CD8-positive, alpha-beta memory T cell (primary cell): Measurements from ENCODE around the gene VWF. TPM values are rescaled to one million over a fixed set of nuclear protein-coding genes. Genes with fewer than 3 reads are reported as not detected.

Experiments used
- CTCF ChIA-PET: fragments of 350-600 bp; sonication (Branson Sonifier 250); formaldehyde crosslinking; loops from one replicate; lab custom pipeline; 2021; ENCODE audit warnings: antibody characterized with exemption; lab: Charles Lee
- POLR2A ChIA-PET: fragments of 350-600 bp; sonication (Branson Sonifier 250); formaldehyde crosslinking; loops from one replicate; lab custom pipeline; 2021; ENCODE audit warnings: antibody characterized with exemption; lab: Charles Lee
- DNase-seq, 5 donors: peaks; one replicate each; pipeline versions ENCODE4 v3.0.0 to v3.0.0-alpha.2; 2020 to 2022; ENCODE audit warnings: mixed read lengths in 1 of 5
- H3K27ac ChIP-seq: one replicate; pipeline ENCODE4 v1.7.0; 2013; ENCODE audit warnings: low read depth, mild to moderate bottlenecking, low read length, moderate library complexity
- H3K27me3 ChIP-seq: 2 replicates; pipeline ENCODE4 v1.7.0; 2013; ENCODE audit warnings: low read length, mild to moderate bottlenecking; ENCODE audit not compliant: insufficient read depth, poor library complexity, severe bottlenecking
- H3K36me3 ChIP-seq: 2 replicates; pipeline ENCODE4 v1.7.0; 2013; ENCODE audit warnings: mild to moderate bottlenecking, low read length, moderate library complexity; ENCODE audit not compliant: insufficient read depth
- H3K4me1 ChIP-seq: 2 replicates; pipeline ENCODE4 v1.7.0; 2013; ENCODE audit warnings: mild to moderate bottlenecking, low read length, moderate library complexity; ENCODE audit not compliant: insufficient read depth
- H3K4me3 ChIP-seq: 2 replicates; pipeline ENCODE4 v1.7.0; 2013; ENCODE audit warnings: mild to moderate bottlenecking, low read length
- H3K9me3 ChIP-seq: 2 replicates; pipeline ENCODE4 v1.7.0; 2013; ENCODE audit warnings: mild to moderate bottlenecking, low read length
- H3K27ac Mint-ChIP-seq, 8 donors: one replicate each; pipeline ENCODE4 v1.8.0; 2020 to 2021; ENCODE audit warnings: mixed read lengths in 8 of 8, mild to moderate bottlenecking in 6 of 8, inconsistent platforms in 3 of 8, moderate library complexity in 3 of 8
- H3K27me3 Mint-ChIP-seq, 2 donors: one replicate each; pipeline ENCODE4 v1.8.0; 2020 to 2021; ENCODE audit warnings: mixed read lengths in 2 of 2, mild to moderate bottlenecking in 1 of 2, moderate library complexity in 1 of 2
- H3K36me3 Mint-ChIP-seq, 3 donors: one replicate each; pipeline ENCODE4 v1.8.0; 2020 to 2021; ENCODE audit warnings: mixed read lengths in 3 of 3, inconsistent platforms in 1 of 3, mild to moderate bottlenecking in 1 of 3
- H3K4me1 Mint-ChIP-seq, 3 donors: one replicate each; pipeline ENCODE4 v1.8.0; 2020 to 2021; ENCODE audit warnings: mixed read lengths in 3 of 3, inconsistent platforms in 1 of 3, mild to moderate bottlenecking in 1 of 3
- H3K4me3 Mint-ChIP-seq, 7 donors: one replicate each; pipeline ENCODE4 v1.8.0; 2020 to 2021; ENCODE audit warnings: mixed read lengths in 7 of 7, mild to moderate bottlenecking in 6 of 7, moderate library complexity in 4 of 7, inconsistent platforms in 2 of 7
- H3K9me3 Mint-ChIP-seq, 5 donors: one replicate each; pipeline ENCODE4 v1.8.0; 2020 to 2022; ENCODE audit warnings: mixed read lengths in 5 of 5, mild to moderate bottlenecking in 3 of 5, moderate library complexity in 2 of 5, inconsistent platforms in 1 of 5
- polyA plus RNA-seq: library from polyadenylated mRNA; unstranded; fragments of 300-500 nt; fragmentation: Illumina TruSeq; gene quantifications from one replicate; pipeline ENCODE4 v1.2.3, GENCODE V29; 2021
- total RNA-seq, 2 experiments: library from RNA; stranded (reverse); gene quantifications; one replicate each; pipeline ENCODE4 v1.2.3, GENCODE V29; 2021

VWF gene
- total and polyA plus RNA-seq, 3 experiments from 2014 or later: 0.02 TPM; not detected in 2

GRCh38 chr12:6036509-6036908 is 88.0 kb downstream of the VWF start:
- Mint-ChIP-seq H3K27ac (no peak overlapping the region), H3K4me3 (no peak overlapping the region), H3K9me3 (no peaks in the 10 kb centered on the region), H3K27me3 (peaks cover 0 to 4% of the 10 kb centered on the region in 2 donors), H3K36me3 (no peaks in the 10 kb centered on the region), H3K4me1 (peaks cover 2 to 5% (median 3%) of the 10 kb centered on the region in 3 donors)
- ChIA-PET CTCF (interaction anchor here (3.4 kb wide), 1 partner anchor 46 kb away, joined by 59 read pairs; no protein-coding TSS in a partner anchor), POLR2A (no interaction called here)
- no peaks in the 10 kb centered on the region for H3K9me3 ChIP-seq
- H3K27me3 ChIP-seq: no peaks in the 10 kb centered on the region
- no peaks in the 10 kb centered on the region for H3K4me1 ChIP-seq
- H3K4me3 ChIP-seq: no peak overlapping the region
- no peaks in the 10 kb centered on the region for H3K36me3 ChIP-seq
- DNase-seq: no peak
- H3K27ac ChIP-seq: no peak overlapping the region

GRCh38 chr12:6034596-6034995 is 89.9 kb downstream of the VWF start:
- ChIA-PET POLR2A (no interaction called here), CTCF (interaction anchor here (1.0 kb wide), 1 partner anchor 47 kb away, joined by 4 read pairs; no protein-coding TSS in a partner anchor)
- Histone ChIP-seq H3K4me3 (no peak overlapping the region), H3K9me3 (no peaks in the 10 kb centered on the region), H3K27me3 (no peaks in the 10 kb centered on the region), H3K36me3 (no peaks in the 10 kb centered on the region), H3K4me1 (no peaks in the 10 kb centered on the region), H3K27ac (no peak overlapping the region)
- no peak overlapping the region for H3K4me3 Mint-ChIP-seq
- H3K4me1 Mint-ChIP-seq: no peaks in the 10 kb centered on the region
- DNase-seq: no peak
- no peaks in the 10 kb centered on the region for H3K36me3 Mint-ChIP-seq
- no peaks in the 10 kb centered on the region for H3K9me3 Mint-ChIP-seq
- no peak overlapping the region for H3K27ac Mint-ChIP-seq
- H3K27me3 Mint-ChIP-seq: peaks cover 4 to 5% of the 10 kb centered on the region in 2 donors

GRCh38 chr12:6033546-6033945 is 90.9 kb downstream of the VWF start:
- no peaks in the 10 kb centered on the region for H3K9me3 Mint-ChIP-seq
- CTCF ChIA-PET: no interaction called here
- no peaks in the 10 kb centered on the region for H3K36me3 Mint-ChIP-seq

GRCh38 chr12:6032726-6033125 is 91.7 kb downstream of the VWF start:
- POLR2A ChIA-PET: no interaction called here
- no peak overlapping the region for H3K27ac Mint-ChIP-seq
- H3K4me3 Mint-ChIP-seq: no peak overlapping the region
- no peak for DNase-seq
- Histone ChIP-seq H3K36me3 (no peaks in the 10 kb centered on the region), H3K4me1 (no peaks in the 10 kb centered on the region), H3K27ac (no peak overlapping the region), H3K27me3 (no peaks in the 10 kb centered on the region), H3K9me3 (no peaks in the 10 kb centered on the region), H3K4me3 (no peak overlapping the region)
- peaks cover 5 to 7% of the 10 kb centered on the region in 2 donors for H3K27me3 Mint-ChIP-seq
- CTCF ChIA-PET: no interaction called here
- no peaks in the 10 kb centered on the region for H3K4me1 Mint-ChIP-seq
- H3K9me3 Mint-ChIP-seq: no peaks in the 10 kb centered on the region
- H3K36me3 Mint-ChIP-seq: no peaks in the 10 kb centered on the region

More at GRCh38 chr12:6033546-6033945, 90.9 kb downstream of the VWF start:
- Histone ChIP-seq H3K9me3 (no peaks in the 10 kb centered on the region), H3K4me1 (no peaks in the 10 kb centered on the region), H3K4me3 (no peak overlapping the region), H3K36me3 (no peaks in the 10 kb centered on the region), H3K27me3 (no peaks in the 10 kb centered on the region), H3K27ac (no peak overlapping the region)
- DNase-seq: no peak
- no peak overlapping the region for H3K27ac Mint-ChIP-seq
- POLR2A ChIA-PET: no interaction called here
- H3K4me1 Mint-ChIP-seq: no peaks in the 10 kb centered on the region
- no peak overlapping the region for H3K4me3 Mint-ChIP-seq
- peaks cover 4 to 5% of the 10 kb centered on the region in 2 donors for H3K27me3 Mint-ChIP-seq

GRCh38 chr12:6031001-6031400 is 93.5 kb downstream of the VWF start:
- POLR2A ChIA-PET: no interaction called here
- H3K27ac ChIP-seq: no peak overlapping the region
- peaks cover 0 to 3% (median 0%) of the 10 kb centered on the region in 3 donors for H3K36me3 Mint-ChIP-seq
- peaks cover 7 to 14% of the 10 kb centered on the region in 2 donors for H3K27me3 Mint-ChIP-seq
- no peak overlapping the region for H3K4me3 ChIP-seq
- peaks cover 0 to 5% (median 0%) of the 10 kb centered on the region in 5 donors for H3K9me3 Mint-ChIP-seq
- DNase-seq: no peak
- H3K4me1 Mint-ChIP-seq: no peaks in the 10 kb centered on the region
- H3K27me3 ChIP-seq: no peaks in the 10 kb centered on the region
- H3K4me3 Mint-ChIP-seq: no peak overlapping the region
- no peak overlapping the region for H3K27ac Mint-ChIP-seq
- no peaks in the 10 kb centered on the region for H3K36me3 ChIP-seq
- H3K9me3 ChIP-seq: no peaks in the 10 kb centered on the region
- no peaks in the 10 kb centered on the region for H3K4me1 ChIP-seq
- CTCF ChIA-PET: interaction anchor here (2.4 kb wide), 1 partner anchor 42 kb away, joined by 12 read pairs; no protein-coding TSS in a partner anchor

- Mint-ChIP-seq H3K27me3 (peaks cover 7 to 19% of the 10 kb centered on the region in 2 donors), H3K27ac (no peak overlapping the region), H3K4me1 (no peaks in the 10 kb centered on the region), H3K36me3 (peaks cover 0 to 3% (median 0%) of the 10 kb centered on the region in 3 donors), H3K9me3 (peaks cover 0 to 5% (median 0%) of the 10 kb centered on the region in 5 donors), H3K4me3 (no peak overlapping the region)
- H3K36me3 ChIP-seq: no peaks in the 10 kb centered on the region
- H3K27ac ChIP-seq: no peak overlapping the region
- ChIA-PET POLR2A (no interaction called here), CTCF (interaction anchor here (1.0 to 2.4 kb wide), 2 partner anchors 10 to 41 kb away, joined by 5 to 12 read pairs; no protein-coding TSS in a partner anchor)
- H3K27me3 ChIP-seq: no peaks in the 10 kb centered on the region
- H3K4me3 ChIP-seq: no peak overlapping the region
- DNase-seq: no peak
- no peaks in the 10 kb centered on the region for H3K9me3 ChIP-seq
- H3K4me1 ChIP-seq: no peaks in the 10 kb centered on the region
Measured at GRCh38 chr12:6030081-6030480, 94.4 kb downstream of the VWF start.

- no peaks in the 10 kb centered on the region for H3K4me1 ChIP-seq
- H3K9me3 ChIP-seq: no peaks in the 10 kb centered on the region
- Mint-ChIP-seq H3K27ac (no peak overlapping the region), H3K36me3 (peaks cover 0 to 3% (median 0%) of the 10 kb centered on the region in 3 donors), H3K4me3 (no peak overlapping the region), H3K4me1 (no peaks in the 10 kb centered on the region), H3K27me3 (peaks cover 7 to 22% of the 10 kb centered on the region in 2 donors), H3K9me3 (peaks cover 0 to 5% (median 0%) of the 10 kb centered on the region in 5 donors)
- CTCF ChIA-PET: interaction anchor here (1.0 kb wide), 1 partner anchor 10 kb away, joined by 5 read pairs; no protein-coding TSS in a partner anchor
- no peak for DNase-seq
- H3K27me3 ChIP-seq: no peaks in the 10 kb centered on the region
- no peak overlapping the region for H3K4me3 ChIP-seq
- no peaks in the 10 kb centered on the region for H3K36me3 ChIP-seq
- no peak overlapping the region for H3K27ac ChIP-seq
- POLR2A ChIA-PET: no interaction called here
Measured at GRCh38 chr12:6029401-6029800, 95.1 kb downstream of the VWF start.

GRCh38 chr12:6026998-6027397 is 97.5 kb downstream of the VWF start:
- Mint-ChIP-seq H3K36me3 (peaks cover 0 to 3% (median 0%) of the 10 kb centered on the region in 3 donors), H3K27me3 (peaks cover 12 to 36% of the 10 kb centered on the region in 2 donors), H3K4me3 (no peak overlapping the region), H3K4me1 (no peaks in the 10 kb centered on the region), H3K27ac (no peak overlapping the region), H3K9me3 (peaks cover 0 to 5% (median 0%) of the 10 kb centered on the region in 5 donors)
- Histone ChIP-seq H3K36me3 (no peaks in the 10 kb centered on the region), H3K9me3 (no peaks in the 10 kb centered on the region), H3K4me3 (no peak overlapping the region), H3K4me1 (no peaks in the 10 kb centered on the region), H3K27ac (no peak overlapping the region), H3K27me3 (no peaks in the 10 kb centered on the region)
- CTCF ChIA-PET: no interaction called here
- POLR2A ChIA-PET: no interaction called here
- no peak for DNase-seq
